H1 (cell line): Measurements from ENCODE around the gene NAGS. TPM values are rescaled to one million over a fixed set of nuclear protein-coding genes. Genes with fewer than 3 reads are reported as not detected.

Experiments used
- ASH2L ChIP-seq: fragments of 200-600, 300-600 bp; sonication (generic); IDR thresholded peaks from one replicate; pipeline ENCODE4 v1.7.1; 2017; ENCODE audit warnings: low read length
- polyA plus RNA-seq, 7 experiments: library from polyadenylated mRNA; depleted of rRNA in 3 of 7; stranded (reverse) in 5 of 7; unstranded in 2 of 7; fragments of >200 nt in 5 of 7; fragments of 200-250 nt in 2 of 7; gene quantifications; 1 replicate in 5 of 7; 2 replicates in 1 of 7; 4 replicates in 1 of 7; pipeline versions ENCODE4 v1.2.1 to v1.2.3, GENCODE V29; 2011 to 2013; ENCODE audit warnings: missing spikeins in 2 of 7, mixed read lengths in 2 of 7
- total RNA-seq: library from RNA; stranded (reverse); fragmentation: NEBNext Ultra II Directional; extraction: Animal tissue kit (Norgen Biotek cat#: 25700); gene quantifications from 2 replicates; pipeline ENCODE4 v1.2.1, GENCODE V29; 2021

NAGS gene
- total and polyA plus RNA-seq, 2 of the 8 experiments (the other 6 are each of a cell fraction or from before 2014, with no cell fraction given), result 4.0 to 5.1 TPM

GRCh38 chr17:43983196-43983514 lies 21.3 kb upstream of the NAGS start (continued):
- no peak for TF ChIP-seq ASH2L
